Measurements from ENCODE around the gene SRD5A1.

GRCh38 chr5:6586647-6587042 is 46.6 kb upstream of the SRD5A1 start:
- TF ChIP-seq NRF1 (IDR thresholded peaks at IDR 0.05; ENCODE audit: low read depth, low read length) (no peak), HDAC2 (IDR thresholded peaks at IDR 0.05; ENCODE audit: borderline replicate concordance in 1 of 2, low read depth in 2 of 2, low read length in 2 of 2) (no peak), YY1 (IDR thresholded peaks at IDR 0.05; ENCODE audit: low read depth, low read length) (no peak), EP300 (IDR thresholded peaks at IDR 0.05; ENCODE audit: borderline replicate concordance in 1 of 2, low read depth in 2 of 2, low read length in 2 of 2) (no peak), POLR2AphosphoS5 (IDR thresholded peaks at IDR 0.05; ENCODE audit: low read depth, low read length) (no peak), RAD21 (IDR thresholded peaks at IDR 0.05 in 1 of 2, conservative IDR thresholded peaks at IDR 0.05 in 1 of 2; ENCODE audit: low read depth in 2 of 2, low read length in 2 of 2) (no peak), E2F6 (IDR thresholded peaks at IDR 0.05) (no peak), POLR2A (IDR thresholded peaks at IDR 0.05; ENCODE audit: control extremely low read depth in 1 of 2, low read depth in 2 of 2, low read length in 2 of 2) (no peak), EZH2 (IDR thresholded peaks at IDR 0.05; ENCODE audit: low read depth, low read length, severe bottlenecking) (no peak), RFX5 (IDR thresholded peaks at IDR 0.05; ENCODE audit: borderline replicate concordance, low read depth, low read length) (no peak), TEAD4 (IDR thresholded peaks at IDR 0.05; ENCODE audit: low read depth, low read length) (no peak)
- TF ChIP-seq, protein P1, sequence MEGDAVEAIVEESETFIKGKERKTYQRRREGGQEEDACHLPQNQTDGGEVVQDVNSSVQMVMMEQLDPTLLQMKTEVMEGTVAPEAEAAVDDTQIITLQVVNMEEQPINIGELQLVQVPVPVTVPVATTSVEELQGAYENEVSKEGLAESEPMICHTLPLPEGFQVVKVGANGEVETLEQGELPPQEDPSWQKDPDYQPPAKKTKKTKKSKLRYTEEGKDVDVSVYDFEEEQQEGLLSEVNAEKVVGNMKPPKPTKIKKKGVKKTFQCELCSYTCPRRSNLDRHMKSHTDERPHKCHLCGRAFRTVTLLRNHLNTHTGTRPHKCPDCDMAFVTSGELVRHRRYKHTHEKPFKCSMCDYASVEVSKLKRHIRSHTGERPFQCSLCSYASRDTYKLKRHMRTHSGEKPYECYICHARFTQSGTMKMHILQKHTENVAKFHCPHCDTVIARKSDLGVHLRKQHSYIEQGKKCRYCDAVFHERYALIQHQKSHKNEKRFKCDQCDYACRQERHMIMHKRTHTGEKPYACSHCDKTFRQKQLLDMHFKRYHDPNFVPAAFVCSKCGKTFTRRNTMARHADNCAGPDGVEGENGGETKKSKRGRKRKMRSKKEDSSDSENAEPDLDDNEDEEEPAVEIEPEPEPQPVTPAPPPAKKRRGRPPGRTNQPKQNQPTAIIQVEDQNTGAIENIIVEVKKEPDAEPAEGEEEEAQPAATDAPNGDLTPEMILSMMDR (IDR thresholded peaks at IDR 0.05; ENCODE audit: control extremely low read depth in 1 of 3, insufficient read depth in 1 of 3, low read depth in 1 of 3, low read length in 3 of 3) = no peak

Data from H1 (cell line).